Epithelial cell of esophagus (primary cell): ENCODE data around the gene PLEKHG4B.

Experiments used
- DNase-seq: peaks from one replicate; pipeline ENCODE4 v3.0.0; 2010; ENCODE audit warnings: low read depth
- H3K4me3 ChIP-seq: 2 replicates; pipeline ENCODE4 v1.5.1; 2011; ENCODE audit warnings: mild to moderate bottlenecking, low read length, control low read depth
- TF ChIP-seq, protein P1 (sequence below): IDR thresholded peaks from 2 replicates; pipeline ENCODE4 v1.5.1; 2011; ENCODE audit warnings: low read depth, mild to moderate bottlenecking, low read length, control low read depth, inconsistent platforms; ENCODE audit not compliant: insufficient read depth; ENCODE audit errors: missing control alignments

The PLEKHG4B gene

DNA sequence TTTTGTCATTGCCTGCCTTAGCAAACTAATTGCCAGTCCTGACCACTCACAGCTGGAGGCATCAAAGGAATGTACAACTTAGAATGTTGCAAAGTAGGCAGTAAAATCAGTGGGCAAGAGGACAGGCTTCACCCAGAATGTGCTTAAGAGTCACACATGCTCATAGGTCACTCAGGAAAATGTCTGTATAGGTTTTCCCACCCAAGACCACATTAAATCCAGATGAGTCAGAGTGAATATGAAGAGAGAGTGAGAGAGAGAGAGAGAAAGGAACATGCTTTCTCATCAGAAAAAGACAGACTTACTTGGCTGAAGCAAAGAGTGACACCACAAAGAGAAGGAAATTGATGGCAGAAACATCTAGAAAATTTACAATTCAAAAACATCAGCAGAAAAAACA, 37.9 kb downstream of the PLEKHG4B start:
- DNase-seq: no peak
- H3K4me3 ChIP-seq: no peak overlapping the region
- TF ChIP-seq, protein P1, sequence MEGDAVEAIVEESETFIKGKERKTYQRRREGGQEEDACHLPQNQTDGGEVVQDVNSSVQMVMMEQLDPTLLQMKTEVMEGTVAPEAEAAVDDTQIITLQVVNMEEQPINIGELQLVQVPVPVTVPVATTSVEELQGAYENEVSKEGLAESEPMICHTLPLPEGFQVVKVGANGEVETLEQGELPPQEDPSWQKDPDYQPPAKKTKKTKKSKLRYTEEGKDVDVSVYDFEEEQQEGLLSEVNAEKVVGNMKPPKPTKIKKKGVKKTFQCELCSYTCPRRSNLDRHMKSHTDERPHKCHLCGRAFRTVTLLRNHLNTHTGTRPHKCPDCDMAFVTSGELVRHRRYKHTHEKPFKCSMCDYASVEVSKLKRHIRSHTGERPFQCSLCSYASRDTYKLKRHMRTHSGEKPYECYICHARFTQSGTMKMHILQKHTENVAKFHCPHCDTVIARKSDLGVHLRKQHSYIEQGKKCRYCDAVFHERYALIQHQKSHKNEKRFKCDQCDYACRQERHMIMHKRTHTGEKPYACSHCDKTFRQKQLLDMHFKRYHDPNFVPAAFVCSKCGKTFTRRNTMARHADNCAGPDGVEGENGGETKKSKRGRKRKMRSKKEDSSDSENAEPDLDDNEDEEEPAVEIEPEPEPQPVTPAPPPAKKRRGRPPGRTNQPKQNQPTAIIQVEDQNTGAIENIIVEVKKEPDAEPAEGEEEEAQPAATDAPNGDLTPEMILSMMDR: no peak

DNA sequence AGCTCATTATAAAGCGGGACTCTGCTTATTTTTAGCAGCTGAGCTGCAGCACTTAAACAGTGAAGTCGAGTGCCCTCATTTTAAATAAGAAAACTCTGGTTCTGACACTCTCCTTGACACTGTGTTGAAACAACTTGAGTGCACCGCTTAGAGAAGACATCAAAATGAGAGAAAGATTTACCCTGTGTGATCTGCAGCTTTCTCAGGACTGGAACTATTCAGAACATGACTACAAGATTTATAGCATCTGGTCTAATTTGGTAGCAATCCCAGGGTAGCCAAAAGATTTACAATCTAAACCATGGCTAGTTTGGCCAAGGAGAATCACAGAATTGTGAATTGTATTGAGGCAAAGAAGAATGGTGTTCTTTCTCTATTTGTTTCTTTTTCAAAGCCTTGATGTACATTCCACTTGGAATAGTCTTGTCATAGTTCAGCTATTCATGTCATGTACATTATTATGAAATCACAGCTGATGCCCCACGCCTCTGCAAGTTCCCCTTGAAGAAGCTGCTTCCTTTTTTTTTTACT, 38.7 kb downstream of the PLEKHG4B start:
- TF ChIP-seq, protein P1: no peak
- no peak overlapping the region for H3K4me3 ChIP-seq
- peak; percentile 11 for DNase-seq

DNA sequence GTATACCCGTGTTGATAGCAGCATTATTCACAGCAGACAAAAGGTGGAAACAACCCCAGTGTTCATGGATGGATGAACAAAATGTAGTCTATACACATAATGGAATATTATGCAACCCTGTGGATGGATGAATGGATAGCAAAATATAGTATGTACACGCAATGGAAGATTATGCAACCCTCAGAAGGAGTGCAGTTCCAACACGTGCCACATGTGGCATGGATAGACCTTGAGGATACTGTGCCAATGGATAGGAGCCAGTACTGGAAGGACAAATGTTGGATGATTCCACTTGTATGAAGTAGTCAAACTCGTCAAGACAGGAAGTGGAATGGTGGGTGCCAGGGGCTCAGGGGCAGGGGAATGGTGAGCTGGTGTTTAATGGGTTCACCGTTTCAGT, 44.9 kb downstream of the PLEKHG4B start:
- TF ChIP-seq, protein P1: no peak
- H3K4me3 ChIP-seq: no peak overlapping the region
- DNase-seq: peak; percentile 9

DNA sequence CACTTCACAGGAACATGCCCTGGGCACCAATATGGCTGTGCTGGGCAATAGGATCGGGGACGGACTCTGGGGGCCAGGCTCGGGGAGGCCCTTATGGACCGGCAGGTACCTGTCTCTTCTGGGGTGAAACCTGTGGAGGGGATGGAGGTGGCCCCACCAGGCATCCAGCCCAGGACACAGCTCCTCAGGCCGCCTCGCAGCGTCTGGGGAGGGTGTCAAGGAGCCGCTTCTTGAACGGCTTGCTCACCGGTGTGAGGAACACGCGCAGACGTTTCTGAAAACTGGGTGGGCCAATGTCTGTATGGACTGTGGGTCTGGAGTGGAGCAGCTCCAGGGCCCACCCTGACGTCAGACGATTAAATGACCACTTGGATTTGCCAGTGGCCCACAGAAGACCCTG, 45.8 kb downstream of the PLEKHG4B start:
- TF ChIP-seq, protein P1: no peak
- H3K4me3 ChIP-seq: no peak overlapping the region

DNA sequence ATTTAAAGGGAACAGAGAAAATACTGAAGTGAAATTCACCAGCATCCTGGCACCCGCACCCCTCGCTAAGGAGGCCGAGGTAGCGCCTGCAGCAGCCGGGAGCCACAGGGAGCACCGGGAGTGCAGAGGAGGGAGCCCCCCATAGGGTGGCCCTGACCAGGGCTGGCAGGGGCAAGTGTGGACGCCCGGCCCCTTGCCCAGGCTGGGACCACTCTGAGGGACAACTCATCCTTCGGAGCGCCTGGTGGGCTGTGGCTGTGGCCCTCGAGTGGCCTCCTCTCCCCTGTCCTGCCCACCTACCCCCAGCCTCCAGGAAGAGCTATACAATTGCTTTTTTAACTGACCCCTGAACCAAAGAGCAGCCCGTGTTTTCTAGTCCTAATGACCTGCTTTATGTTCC, 47.0 kb downstream of the PLEKHG4B start:
- no peak for DNase-seq
- no peak overlapping the region for H3K4me3 ChIP-seq
- TF ChIP-seq, protein P1: no peak

More for the DNA sequence above, 45.8 kb downstream of the PLEKHG4B start:
- no peak for DNase-seq

DNA sequence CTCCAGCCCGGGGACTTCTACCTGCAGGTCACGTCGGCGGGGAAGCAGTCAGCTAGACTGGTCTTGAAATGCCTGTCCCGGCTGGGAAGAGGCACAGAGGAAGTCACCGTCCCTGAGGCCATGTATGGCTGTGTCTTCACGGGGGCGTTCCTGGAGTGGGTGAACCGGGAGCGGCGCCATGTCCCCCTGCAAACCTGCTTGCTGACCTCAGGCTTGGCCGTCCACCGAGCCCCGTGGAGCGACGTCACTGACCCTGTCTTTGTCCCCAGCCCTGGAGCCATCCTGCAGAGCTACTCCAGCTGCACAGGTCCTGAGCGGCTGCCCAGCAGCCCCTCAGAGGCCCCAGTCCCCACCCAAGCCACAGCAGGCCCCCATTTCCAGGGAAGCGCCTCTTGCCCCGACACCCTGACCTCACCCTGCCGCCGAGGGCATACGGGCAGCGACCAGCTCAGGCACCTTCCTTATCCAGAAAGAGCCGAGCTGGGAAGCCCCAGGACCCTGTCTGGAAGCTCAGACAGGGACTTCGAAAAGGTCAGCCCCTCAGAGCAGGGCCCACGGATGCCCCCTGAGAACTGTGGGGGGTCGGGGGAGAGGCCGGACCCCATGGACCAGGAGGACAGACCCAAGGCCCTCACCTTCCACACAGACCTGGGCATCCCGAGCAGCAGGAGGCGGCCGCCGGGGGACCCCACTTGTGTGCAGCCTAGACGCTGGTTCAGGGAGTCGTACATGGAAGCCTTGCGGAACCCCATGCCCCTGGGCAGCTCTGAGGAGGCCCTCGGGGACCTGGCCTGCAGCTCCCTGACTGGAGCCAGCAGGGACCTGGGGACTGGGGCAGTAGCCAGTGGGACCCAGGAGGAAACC, 47.8 kb downstream of the PLEKHG4B start:
- TF ChIP-seq, protein P1: no peak
- no peak for DNase-seq
- H3K4me3 ChIP-seq: no peak overlapping the region
